ENCODE data around the gene FAM171A1.
A peak's percentile ranks its signal among the peaks of the same experiment; 100 is the strongest.

FAM171A1 gene

DNA sequence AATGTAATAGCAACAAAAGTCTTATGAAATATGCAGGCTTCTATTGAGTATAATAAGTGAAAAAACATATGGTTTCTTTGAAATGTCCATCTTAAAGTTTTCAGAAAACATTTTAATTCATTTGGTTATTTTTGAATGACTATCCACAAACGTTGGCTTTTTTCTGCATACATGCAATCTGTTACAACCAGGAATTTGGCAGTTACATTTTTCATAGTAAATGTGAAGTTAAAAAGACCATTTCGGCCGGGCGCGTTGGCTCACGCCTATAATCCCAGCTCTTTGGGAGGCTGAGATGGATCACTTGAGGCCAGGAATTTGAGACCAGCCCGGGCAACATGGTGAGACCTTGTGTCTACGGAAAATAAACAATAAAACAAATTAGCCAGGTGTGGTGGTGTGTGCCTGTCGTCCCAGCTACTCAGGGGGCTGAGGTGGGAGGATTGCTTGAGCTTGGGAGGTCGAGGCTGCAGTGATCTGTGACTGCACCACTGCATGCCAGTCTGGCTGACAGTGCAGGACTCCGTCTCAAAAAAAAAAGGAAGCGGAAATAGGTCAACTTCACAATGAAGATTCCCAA lies 128.7 kb downstream of the FAM171A1 start:
- no peak for DNase-seq (ENCODE audit: low read depth)

DNA sequence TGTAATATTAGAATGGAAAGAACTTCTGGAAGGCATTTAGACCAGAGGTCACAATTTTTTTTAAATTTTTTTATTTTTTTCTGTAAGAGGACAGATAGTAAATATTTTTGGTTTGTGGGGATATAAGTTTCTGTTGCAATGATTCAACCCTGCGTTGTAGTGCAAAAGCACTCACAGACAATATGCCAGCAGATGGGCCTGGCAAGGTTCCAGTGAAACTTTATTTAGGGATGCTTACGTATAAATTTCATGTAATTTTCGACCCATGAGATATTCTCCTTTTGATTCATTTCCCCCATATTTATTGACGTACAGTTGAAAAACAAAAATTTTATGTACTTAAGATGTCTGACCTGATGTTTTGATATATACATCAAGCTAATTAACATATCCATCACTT lies 129.8 kb downstream of the FAM171A1 start:
- no peak for DNase-seq (ENCODE audit: low read depth)

DNA sequence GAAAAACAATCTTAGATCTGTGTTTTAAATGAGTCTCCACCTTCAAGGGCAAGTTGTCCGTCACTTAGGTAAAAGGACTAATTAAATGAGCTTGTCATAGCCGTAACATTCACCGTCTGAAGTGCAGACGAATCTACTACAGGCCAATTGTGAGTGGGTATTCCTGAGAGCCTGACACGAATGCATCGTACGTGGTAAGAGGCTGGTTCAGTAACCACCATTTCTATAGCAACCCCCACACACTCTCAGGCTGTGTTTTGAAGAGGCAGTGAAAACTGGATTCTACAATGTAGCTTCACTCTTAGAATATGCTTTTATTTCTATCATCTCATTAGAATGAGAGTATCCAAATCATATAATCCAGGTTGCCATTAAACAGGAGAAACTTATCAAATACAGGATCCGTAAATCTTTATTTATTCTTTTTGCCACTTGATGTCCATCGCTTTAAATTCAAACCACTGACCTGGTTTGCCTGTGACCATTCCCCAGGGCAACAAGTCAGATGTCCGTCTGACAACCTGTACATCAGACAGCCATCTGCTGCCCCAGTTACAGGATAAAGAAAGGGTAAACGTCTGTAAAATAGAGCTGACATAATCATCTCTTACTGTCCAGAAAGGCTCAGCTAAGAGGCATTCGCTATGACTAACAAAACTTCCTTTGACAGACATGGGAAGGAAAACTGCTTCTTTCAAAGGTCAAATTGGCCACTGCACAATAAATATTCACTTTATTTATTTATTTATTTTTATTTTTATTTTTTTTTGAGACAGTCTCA lies 132.3 kb downstream of the FAM171A1 start:
- DNase-seq (ENCODE audit: low read depth), result peak; percentile 19

DNA sequence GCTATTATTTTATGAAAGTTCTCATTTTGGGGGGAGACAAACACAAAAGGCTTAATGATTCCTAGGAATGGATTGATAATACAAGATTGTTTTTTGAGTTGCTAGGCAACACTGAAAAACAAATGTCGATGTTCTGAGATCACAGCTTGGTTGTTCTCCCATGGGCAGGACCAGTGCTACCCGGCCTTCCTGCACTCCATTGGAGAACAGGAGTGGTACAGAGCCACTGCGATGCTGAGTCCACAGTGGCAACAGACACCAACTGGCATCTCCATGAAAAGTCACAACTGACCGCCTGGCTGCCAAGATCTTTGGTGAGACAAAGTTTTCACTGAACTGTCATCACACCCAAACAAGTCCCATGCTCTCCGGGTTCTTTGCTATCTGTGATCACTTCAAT lies 133.7 kb downstream of the FAM171A1 start:
- DNase-seq (ENCODE audit: low read depth), result peak; percentile 48

DNA sequence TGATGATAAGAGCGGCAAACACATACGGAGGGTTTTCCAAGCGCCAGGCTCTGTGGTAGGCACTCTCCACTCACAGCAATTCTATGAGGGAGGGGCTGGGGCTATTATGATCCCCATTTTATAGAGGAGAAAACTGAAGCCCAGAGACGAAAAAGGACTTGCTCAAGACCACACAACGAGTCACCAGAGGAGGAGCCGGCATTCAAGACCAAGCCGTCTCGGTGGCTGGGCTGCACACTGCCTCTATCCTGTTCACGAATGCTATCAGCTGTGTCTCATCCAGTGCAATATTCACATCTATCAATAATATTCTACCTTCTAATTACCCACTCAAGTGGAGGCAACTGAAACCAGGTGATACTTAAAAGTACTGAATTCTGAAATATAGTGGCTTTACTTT lies 134.7 kb downstream of the FAM171A1 start:
- DNase-seq (ENCODE audit: low read depth), result no peak

DNA sequence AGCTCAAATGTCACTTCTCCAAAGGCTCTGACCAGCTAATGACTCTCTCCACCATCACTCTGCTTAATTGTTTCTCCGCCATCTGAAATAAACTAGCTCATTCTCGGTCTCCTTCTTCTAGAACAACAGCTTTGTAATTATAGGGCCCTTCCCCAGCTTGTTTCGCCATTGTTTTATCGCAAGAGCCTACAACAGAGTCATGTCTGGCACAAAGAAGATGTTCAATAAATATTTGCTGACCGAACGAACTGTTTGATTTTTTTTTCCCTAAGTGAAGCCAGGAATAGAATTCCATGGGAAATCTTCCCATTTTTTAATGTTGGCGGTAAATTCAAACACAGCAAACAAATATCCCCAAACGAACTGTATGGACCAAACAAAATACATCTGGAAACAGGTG lies 138.8 kb downstream of the FAM171A1 start:
- DNase-seq (ENCODE audit: low read depth), result no peak

DNA sequence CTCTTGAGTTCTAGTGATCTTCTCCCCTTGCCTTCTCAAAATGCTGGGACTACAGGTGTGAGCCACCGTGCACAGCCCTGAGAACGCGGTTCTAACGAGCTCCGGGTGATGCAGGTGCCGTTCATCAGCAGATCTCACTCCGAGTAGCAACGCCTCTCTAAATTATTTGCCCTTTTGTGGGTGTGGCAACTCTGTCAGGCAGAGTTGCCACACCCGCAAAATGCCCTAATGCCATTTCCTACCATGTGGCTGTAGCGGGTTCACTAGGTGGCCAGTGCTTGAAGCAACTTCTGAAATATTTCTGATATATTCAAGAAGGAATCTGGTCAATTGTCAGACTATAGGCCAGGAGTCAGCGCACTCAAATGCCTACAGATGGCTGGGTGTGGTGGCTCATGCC lies 139.7 kb downstream of the FAM171A1 start:
- no peak for DNase-seq (ENCODE audit: low read depth)

DNA sequence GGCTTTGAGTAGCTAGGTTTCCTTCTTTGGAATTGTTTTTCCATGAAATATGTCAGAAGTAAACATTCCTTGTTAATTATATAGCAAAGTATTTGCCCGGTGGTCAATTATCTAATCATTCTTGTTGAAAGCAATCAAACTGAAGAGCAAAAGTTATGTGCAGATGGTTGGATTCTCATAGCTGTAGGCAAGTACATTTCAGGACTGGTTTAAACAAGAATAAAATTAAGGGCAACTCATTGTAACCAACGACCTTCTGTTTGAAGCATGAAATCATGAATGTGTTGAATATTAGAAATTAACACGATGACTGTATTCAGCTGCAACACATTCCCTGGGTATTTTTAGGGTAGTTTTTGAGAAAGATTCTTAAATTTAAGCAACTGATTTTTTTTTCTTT lies 140.8 kb downstream of the FAM171A1 start:
- no peak for DNase-seq (ENCODE audit: low read depth)

DNA sequence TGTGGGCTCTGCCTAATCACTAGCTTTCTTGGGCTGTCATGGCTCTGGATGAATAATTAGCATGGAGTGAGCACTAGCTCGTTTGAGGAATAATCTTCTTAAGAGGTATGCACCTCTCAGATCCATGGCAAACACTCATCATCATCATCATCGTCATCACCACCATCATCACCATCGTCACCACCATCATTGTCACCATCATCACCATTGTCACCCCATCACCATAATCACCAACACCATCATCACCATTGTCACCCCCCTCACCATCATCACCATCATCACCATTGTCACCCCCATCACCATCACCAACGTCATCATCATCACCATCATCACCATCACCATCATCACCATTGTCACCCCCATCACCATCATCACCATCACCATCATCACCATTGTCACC lies 141.8 kb downstream of the FAM171A1 start:
- no peak for DNase-seq (ENCODE audit: low read depth)

DNA sequence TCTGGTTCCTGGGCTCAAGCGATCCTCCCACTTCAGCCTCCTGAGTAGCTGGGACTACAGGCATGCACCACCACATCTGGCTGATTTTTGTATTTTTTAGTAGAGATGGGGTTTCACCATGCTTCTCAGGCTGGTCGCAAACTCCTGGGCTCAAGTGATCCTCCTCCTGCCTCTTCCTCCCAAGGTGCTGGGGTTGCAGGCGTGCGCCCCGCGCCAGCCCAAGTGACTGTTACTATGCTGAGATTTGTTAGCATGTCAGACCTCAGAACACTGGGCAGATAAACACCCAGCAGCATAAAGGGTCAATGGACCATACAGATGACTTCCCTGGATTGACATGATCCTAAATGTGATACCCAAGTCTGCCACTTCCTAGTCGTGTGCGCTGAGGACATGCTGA lies 142.7 kb downstream of the FAM171A1 start:
- DNase-seq (ENCODE audit: low read depth), result no peak

DNA sequence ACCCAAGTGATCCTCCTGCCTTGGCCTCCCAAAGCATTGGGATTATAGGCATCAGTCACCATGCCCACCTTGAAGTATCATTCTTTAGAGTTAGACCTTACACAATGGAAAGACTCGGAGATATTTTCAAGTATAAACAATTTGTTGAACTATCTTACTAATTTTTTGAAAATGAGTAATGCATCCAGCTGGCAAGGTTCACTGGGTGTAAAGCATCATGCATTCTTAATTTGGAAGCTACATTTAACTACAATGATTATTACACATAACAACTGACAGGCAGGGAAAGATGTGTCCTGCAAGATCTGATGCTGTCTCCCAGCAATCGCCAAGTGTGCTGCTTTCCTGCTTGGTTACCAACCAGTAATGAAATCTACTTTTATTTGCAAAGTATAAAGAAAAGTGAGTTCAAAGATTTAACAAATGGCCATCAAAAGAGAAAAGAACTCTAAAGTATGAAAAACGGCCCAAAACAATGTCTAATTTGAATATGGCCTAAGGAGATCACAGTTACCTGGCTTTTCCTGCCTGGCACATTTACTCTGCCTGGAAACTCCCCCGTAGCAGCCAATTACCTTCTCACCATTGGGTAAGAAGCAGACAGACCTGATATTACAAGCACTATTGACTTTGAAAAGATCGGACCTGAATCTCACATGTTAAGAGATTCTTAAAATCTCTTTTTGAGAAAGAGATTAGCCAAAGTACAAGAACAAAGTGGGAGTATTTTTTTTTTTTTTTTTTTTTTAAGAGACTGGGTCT lies 143.3 kb downstream of the FAM171A1 start:
- no peak for DNase-seq (ENCODE audit: low read depth)

DNA sequence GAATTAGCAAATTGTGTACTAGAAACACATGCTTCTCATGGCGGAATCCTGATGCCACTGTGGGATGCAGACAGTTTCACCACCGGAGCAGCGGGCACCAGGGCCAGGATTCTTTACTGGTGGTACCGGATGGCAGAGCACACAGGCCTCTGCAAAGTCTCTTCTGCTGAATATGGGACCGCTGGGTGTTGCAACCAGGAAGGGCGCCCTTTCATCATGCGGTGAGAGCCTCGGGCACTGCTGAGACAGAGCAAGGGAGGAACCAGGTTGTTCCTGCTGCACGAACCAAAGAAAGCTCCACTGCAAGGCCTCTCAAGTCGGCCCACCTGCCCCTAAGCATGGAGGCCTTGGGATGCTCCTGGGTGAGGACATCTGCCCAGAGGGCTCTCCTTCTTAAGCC lies 145.6 kb downstream of the FAM171A1 start:
- no peak for DNase-seq (ENCODE audit: low read depth)

DNA sequence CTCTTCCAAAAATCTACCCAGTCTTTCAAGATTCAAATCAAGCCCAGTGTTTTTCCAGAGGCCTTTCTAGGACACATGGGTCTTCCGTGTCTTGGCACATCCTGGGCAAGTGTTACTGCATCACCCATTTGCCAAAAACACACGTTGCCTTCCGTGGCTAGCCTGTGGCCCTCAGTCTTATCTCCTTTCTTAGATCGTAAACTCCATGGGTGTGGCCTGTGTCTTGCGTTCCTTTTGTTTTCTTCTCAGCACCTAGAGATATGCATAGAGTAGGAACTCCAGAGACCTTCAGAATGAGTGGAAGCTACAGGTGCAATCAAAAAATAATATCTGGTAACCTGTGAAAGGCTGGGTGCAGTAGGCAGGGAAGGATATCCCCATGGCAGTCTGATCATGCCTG lies 146.1 kb downstream of the FAM171A1 start:
- no peak for DNase-seq (ENCODE audit: low read depth)

DNA sequence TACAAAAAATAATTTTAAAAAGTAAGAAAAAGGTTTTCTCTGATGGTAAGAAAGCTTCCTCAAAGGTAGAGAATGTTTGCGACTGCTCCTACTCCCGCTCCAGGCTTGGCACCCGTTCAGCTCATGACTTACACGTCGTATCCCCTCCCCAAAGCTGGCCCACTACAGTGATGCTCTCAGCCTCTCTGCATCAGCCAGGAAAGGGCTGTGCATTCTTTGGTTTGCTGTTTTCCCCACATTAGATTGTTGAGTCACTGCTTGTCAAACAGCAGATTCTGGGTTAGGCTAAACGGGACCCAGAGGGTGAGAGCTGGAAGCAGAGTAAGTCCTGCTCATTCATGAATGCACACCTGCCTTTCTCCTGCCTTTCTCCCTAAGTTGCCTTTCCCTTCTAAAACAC lies 147.9 kb downstream of the FAM171A1 start:
- DNase-seq (ENCODE audit: low read depth), result no peak

DNA sequence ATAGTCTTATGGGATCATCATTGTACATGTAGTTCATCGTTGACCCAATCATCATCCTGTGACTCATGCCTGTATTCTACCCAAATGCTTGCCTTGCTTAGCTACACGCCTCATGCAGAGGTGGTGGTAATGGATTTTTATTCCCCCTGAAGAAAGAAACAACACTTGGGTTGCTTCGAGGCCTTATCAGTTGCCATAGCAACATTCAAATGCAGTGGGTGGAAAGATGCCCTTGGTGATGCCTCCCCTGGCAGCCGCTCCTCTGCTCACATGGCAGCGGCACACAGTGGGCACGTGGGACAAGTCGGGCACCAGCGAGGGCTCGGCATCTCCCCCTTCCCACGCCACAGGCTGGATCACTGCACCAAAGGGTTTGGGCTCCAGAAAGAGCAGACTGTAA lies 148.6 kb downstream of the FAM171A1 start:
- no peak for DNase-seq (ENCODE audit: low read depth)

DNA sequence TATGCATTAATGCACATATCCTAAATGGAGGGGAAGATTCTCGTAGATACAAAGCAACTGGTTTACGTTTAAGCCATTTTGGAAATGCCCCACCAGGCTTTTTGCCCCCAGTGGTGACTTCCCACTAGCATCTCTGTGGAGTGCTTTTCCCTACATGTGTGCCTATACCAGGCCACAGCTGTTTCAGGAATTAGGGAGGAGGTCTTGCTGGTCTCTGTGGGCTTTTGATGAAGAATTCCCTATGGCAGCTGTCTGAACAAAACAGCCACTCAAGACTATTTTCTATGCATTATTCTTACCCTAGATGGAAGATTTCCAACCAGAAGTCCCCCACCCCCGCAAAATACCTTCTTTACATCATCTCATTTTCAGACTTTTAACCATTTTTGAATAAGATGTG lies 150.6 kb downstream of the FAM171A1 start:
- no peak for DNase-seq (ENCODE audit: low read depth)

DNA sequence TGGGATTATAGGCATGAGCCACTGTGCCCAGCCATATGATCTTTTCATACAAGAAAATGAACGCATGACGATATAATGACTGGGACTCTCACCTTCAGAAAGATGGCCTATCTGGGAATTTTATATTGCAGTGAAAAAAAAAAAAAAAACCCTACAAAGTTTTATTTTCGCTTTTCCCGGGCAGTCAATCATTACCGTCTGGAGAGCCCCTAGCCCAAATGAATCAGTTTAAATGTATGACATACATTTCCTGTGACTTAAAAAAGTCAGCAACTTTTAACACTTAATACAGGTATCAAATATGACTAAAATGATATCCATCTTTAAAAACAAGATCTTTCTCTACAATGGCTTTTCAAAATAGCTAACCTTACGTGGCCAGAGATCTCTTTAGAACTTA lies 154.4 kb downstream of the FAM171A1 start:
- DNase-seq (ENCODE audit: low read depth), result no peak

DNA sequence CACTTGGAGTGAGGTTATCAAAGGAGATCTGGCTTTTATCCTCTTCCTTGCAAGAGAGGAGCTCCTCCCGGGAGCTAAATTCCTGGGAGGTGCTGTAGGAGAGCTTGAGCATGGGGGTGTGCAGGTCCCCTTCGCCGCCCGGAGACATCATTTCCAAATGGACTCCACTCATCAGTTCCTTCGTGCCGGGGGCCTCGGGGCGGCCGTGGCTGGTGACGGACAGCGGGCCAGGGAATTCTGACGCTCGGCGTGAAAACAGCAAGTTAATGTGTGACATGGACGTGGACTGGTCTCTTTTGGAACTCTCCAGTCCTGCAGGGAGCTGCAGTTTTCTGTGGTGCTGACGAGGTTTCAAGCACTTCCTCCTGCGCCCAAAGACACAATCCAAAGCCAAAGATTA lies 156.9 kb downstream of the FAM171A1 start:
- no peak for DNase-seq (ENCODE audit: low read depth)

DNA sequence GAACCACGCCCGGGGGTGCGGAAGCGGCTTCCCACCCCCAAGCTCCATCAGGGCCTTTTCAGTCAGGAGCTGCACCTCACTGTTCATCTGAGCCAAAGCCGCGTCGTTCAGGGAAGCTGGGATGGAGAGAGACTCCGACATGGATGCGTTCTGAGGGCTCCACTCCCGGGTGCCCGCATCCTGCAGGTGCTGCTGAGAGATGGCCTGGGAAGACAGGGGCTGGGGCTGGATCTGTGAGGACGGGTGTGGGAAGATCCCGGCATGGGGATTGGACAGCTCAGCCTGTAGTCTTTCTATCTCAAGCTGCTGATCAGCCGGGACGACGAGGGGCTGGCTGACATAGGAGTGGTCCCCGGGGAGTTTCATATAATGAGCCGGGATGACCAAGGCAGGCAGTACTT lies 157.6 kb downstream of the FAM171A1 start:
- no peak for DNase-seq (ENCODE audit: low read depth)

DNA sequence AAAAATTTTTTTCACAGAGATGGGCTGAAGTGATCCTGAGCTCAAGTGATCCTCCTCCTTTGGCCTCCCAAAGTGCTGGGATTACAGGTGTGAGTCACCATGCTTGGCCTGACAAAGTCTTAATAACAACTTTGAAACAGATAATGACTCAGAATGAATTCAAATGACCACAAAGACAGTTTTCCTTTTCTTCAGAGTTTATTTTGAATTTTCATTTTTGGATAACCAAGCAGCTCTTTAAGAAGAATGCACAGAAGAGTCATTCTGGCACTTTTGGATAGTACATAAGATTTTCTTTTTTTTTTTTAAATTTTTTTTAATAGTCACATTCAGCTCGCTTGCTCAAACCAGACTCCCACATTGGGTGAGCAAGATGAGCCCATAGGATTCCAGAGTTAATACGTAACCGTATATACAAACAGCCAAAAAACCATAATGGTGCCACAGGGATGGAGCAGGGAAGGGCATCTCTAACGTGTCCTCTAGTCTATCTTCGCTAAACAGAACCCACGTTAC lies 159.6 kb downstream of the FAM171A1 start:
- DNase-seq (ENCODE audit: low read depth), result peak; percentile 63

DNA sequence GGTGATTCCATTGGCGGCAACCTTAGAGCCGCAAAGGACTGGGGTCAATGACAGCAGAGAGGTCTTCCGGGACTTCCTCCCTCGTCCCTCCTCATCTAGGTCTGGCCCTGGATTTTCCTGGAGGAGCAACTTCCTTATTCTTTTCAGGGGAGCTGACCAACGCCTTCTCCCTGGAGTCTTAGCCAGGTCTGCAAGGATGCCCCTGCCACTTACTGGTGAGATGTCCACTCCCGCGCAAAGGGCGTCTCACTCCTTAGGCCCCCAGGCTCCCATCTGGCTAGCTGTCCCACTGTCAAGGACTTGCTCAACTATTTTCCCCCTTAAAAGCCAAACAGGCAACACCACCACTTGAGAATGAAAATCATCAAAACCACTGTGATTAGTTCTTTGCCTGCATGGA lies 160.6 kb downstream of the FAM171A1 start:
- no peak for DNase-seq (ENCODE audit: low read depth)

DNA sequence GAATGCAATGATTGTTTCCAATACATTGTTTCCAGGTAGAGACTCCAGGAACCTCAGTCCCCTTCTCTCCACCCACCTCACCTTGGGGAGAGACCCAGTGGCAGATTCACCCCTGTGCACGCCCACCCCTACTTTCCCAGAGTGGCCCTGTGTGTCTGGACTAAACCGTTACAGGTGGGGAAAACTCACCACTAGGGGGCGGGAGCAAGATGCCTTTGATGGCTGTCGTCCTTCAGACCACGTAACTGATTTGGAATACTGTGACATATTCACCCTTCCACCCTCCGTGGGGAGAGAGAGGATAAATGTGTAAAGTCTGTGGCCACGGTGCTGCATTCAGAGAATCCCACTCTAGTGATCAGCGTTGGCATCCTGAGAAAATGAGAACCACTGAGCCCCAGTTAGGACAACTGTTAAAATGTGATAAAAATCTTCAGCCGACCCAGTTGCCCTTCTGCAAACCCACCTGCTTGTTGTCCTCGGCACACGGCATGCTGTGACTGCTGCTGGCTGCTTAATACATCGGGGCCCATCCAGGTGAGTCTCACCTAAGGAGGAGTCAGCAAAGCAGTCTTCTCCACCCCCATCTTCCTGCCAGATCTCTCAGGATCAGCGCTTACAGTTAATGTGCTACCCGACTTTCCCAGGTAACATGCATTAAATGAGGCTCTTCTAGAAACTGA lies 161.1 kb downstream of the FAM171A1 start:
- peak; percentile 44 for DNase-seq (ENCODE audit: low read depth)

DNA sequence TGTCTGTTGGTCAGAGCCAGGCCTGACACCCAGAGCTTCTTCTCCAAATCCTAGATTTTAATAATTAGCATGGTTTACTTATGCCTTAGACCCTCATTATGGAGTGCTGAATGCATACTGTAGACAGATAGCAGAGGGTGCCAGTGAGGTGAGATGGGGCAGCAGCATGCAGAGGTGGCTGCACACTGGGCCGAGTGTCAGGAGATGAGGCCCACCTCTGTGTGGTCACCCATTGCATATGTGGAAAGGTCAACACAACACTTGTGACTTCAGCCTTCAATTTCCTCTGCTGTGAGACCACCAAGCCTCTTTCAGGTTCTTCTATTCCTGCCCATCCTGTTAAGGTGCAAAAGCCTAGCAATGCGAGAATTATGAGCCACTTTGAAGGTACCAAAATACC lies 162.9 kb downstream of the FAM171A1 start:
- no peak for DNase-seq (ENCODE audit: low read depth)

All from GM04504 (cell line).